ENCODE data around the gene ISOC2. TPM values are rescaled to one million over a fixed set of nuclear protein-coding genes. Genes with fewer than 3 reads are reported as not detected.
A peak's percentile ranks its signal among the peaks of the same experiment; 100 is the strongest.

Gene ISOC2
- total RNA-seq (10 to 100 TPM; 34.9 to 63.2 TPM), polyA plus RNA-seq (10 to 100 TPM; 68.6 to 85.0 TPM)
- long read RNA-seq, donor 1, transcript ISOC2-202 (6 exons, 998 nt): major isoform, 19 of 22 reads
- long read RNA-seq, donor 1, partial matches to known transcripts: 0 of 22 reads
- long read RNA-seq, donor 1, other reads (novel, unspliced or antisense): 0 of 22 reads
- long read RNA-seq, donor 2, transcript ISOC2-202 (6 exons, 998 nt): major isoform, 12 of 20 reads
- long read RNA-seq, donor 2, transcript ISOC2-203 (5 exons, 1,566 nt): minor isoform, 5 of 20 reads
- long read RNA-seq, donor 2, partial matches to known transcripts: 0 of 20 reads
- long read RNA-seq, donor 2, other reads (novel, unspliced or antisense): 0 of 20 reads
- long read RNA-seq, donor 3, transcript ISOC2-202 (6 exons, 998 nt): major isoform, 5 of 6 reads
- long read RNA-seq, donor 3, partial matches to known transcripts: 0 of 6 reads
- long read RNA-seq, donor 3, other reads (novel, unspliced or antisense): 0 of 6 reads
- long read RNA-seq, donor 4, transcript ISOC2-202 (6 exons, 998 nt): major isoform, 9 of 9 reads
- long read RNA-seq, donor 4, partial matches to known transcripts: 0 of 9 reads
- long read RNA-seq, donor 4, other reads (novel, unspliced or antisense): 0 of 9 reads
- long read RNA-seq, donor 5, transcript ISOC2-202 (6 exons, 998 nt): major isoform, 27 of 41 reads
- long read RNA-seq, donor 5, partial matches to known transcripts: 6 of 41 reads
- long read RNA-seq, donor 5, other reads (novel, unspliced or antisense): 0 of 41 reads

GRCh38 chr19:55461259-55461973 lies at the start of gene ISOC2:
Gene ISOC2, minus strand, starts transcription at chr19:55461642. Its CDS starts 5,156 bp downstream, at chr19:55456486.
- Histone ChIP-seq H3K4me1 (ENCODE audit: control insufficient read depth in 5 of 5, insufficient read depth in 5 of 5, low read length in 5 of 5) (peaks cover 0 to 30% (median 2%) of the 10 kb centered on the region in 5 donors), H3K27me3 (ENCODE audit: control insufficient read depth in 3 of 3, insufficient read depth in 3 of 3, low read length in 2 of 3) (no peaks in the 10 kb centered on the region), H3K9me3 (ENCODE audit: control insufficient read depth in 4 of 4, insufficient read depth in 3 of 4, low read length in 3 of 4) (no peaks in the 10 kb centered on the region), H3K36me3 (ENCODE audit: control insufficient read depth in 4 of 4, insufficient read depth in 4 of 4, low read length in 4 of 4) (peaks cover 0 to 2% (median 0%) of the 10 kb centered on the region in 4 donors), H3K4me3 (peak within 1 kb of the TSS; percentile 83), H3K9ac (ENCODE audit: insufficient read depth in 1 of 2, low read length in 2 of 2) (peak within 1 kb of the TSS in 1 of 2 donors; percentile 87), H3K27ac (ENCODE audit: low read depth in 1 of 2, low read length in 1 of 2) (peak within 1 kb of the TSS; percentile 92 to 93)
- WGBS, 2 donors: 0% methylated on average over 51 to 54 of the region's 54 CpGs
- DNase-seq (peak; percentile 100), ATAC-seq (ENCODE audit: insufficient read depth, low FRiP score) (peak; percentile 97)
- no peak for TF ChIP-seq CTCF (IDR thresholded peaks at IDR 0.05; ENCODE audit: control extremely low read depth, extremely low read depth)

- DNase-seq: no peak
- H3K27ac ChIP-seq (ENCODE audit: low read depth in 1 of 2, low read length in 1 of 2): no peak overlapping the region
- 68 to 71% methylated on average over 10 of the region's 10 CpGs for WGBS, 2 donors
These were observed 46.7 kb upstream of the ISOC2 start for GRCh38 chr19:55508120-55508519.

GRCh38 chr19:55504981-55505380 lies 43.5 kb upstream of the ISOC2 start:
- H3K9ac ChIP-seq (ENCODE audit: insufficient read depth in 1 of 2, low read length in 2 of 2): no peak overlapping the region
- H3K4me1 ChIP-seq (ENCODE audit: control insufficient read depth in 5 of 5, insufficient read depth in 5 of 5, low read length in 5 of 5): no peaks in the 10 kb centered on the region
- DNase-seq (no peak), ATAC-seq (ENCODE audit: insufficient read depth, low FRiP score) (no peak)
- peaks cover 0 to 2% (median 0%) of the 10 kb centered on the region in 4 donors for H3K36me3 ChIP-seq (ENCODE audit: control insufficient read depth in 4 of 4, insufficient read depth in 4 of 4, low read length in 4 of 4)
- H3K27me3 ChIP-seq (ENCODE audit: control insufficient read depth in 3 of 3, insufficient read depth in 3 of 3, low read length in 2 of 3): no peaks in the 10 kb centered on the region
- no peak overlapping the region for H3K27ac ChIP-seq (ENCODE audit: low read depth in 1 of 2, low read length in 1 of 2)
- no peak for TF ChIP-seq CTCF (IDR thresholded peaks at IDR 0.05; ENCODE audit: control extremely low read depth, extremely low read depth)
- H3K9me3 ChIP-seq (ENCODE audit: control insufficient read depth in 4 of 4, insufficient read depth in 3 of 4, low read length in 3 of 4): no peaks in the 10 kb centered on the region
- 87% methylated on average over 11 of the region's 11 CpGs for WGBS, 2 donors
- H3K4me3 ChIP-seq: no peak overlapping the region

More at GRCh38 chr19:55508120-55508519, 46.7 kb upstream of the ISOC2 start:
- Histone ChIP-seq H3K27me3 (ENCODE audit: control insufficient read depth in 3 of 3, insufficient read depth in 3 of 3, low read length in 2 of 3) (no peaks in the 10 kb centered on the region), H3K4me3 (no peak overlapping the region), H3K9ac (ENCODE audit: insufficient read depth in 1 of 2, low read length in 2 of 2) (no peak overlapping the region), H3K4me1 (ENCODE audit: control insufficient read depth in 5 of 5, insufficient read depth in 5 of 5, low read length in 5 of 5) (no peaks in the 10 kb centered on the region), H3K9me3 (ENCODE audit: control insufficient read depth in 4 of 4, insufficient read depth in 3 of 4, low read length in 3 of 4) (no peaks in the 10 kb centered on the region), H3K36me3 (ENCODE audit: control insufficient read depth in 4 of 4, insufficient read depth in 4 of 4, low read length in 4 of 4) (peaks cover 0 to 2% (median 0%) of the 10 kb centered on the region in 4 donors)
- no peak for ATAC-seq (ENCODE audit: insufficient read depth, low FRiP score)
- no peak for TF ChIP-seq CTCF (IDR thresholded peaks at IDR 0.05; ENCODE audit: control extremely low read depth, extremely low read depth)

All from lung (tissue), 16 donors.